H1 (cell line): Measurements from ENCODE around the gene CCNI. TPM values are rescaled to one million over a fixed set of nuclear protein-coding genes. Genes with fewer than 3 reads are reported as not detected.
A peak's percentile ranks its signal among the peaks of the same experiment; 100 is the strongest.

Experiments
- CTCF ChIA-PET: fragments of 300-600 bp; sonication (Branson Sonifier 250); formaldehyde crosslinking; loops from one replicate; lab custom pipeline; 2021; ENCODE audit not compliant: partially characterized antibody; lab: Charles Lee
- POLR2A ChIA-PET: fragments of 300-600 bp; sonication (Branson Sonifier 250); formaldehyde crosslinking; loops from one replicate; lab custom pipeline; 2021; ENCODE audit warnings: inconsistent platforms; ENCODE audit not compliant: partially characterized antibody; lab: Charles Lee
- DNase-seq, 2 experiments: peaks; one replicate each; pipeline versions ENCODE4 v3.0.0 to v3.0.0-alpha.2; 2010 to 2022; ENCODE audit warnings: low spot score in 2 of 2, low read depth in 1 of 2, mixed read lengths in 1 of 2
- FAIRE-seq: peaks from 2 replicates; lab custom pipeline; 2011; peaks lifted over from hg19 to GRCh38; lab: Jason Lieb, UNC
- H2AFZ ChIP-seq: 2 replicates; pipeline ENCODE4 v1.8.1; 2012; ENCODE audit warnings: low read length, inconsistent platforms
- H2AK5ac ChIP-seq: 2 replicates; pipeline ENCODE4 v1.6.1; 2013; ENCODE audit warnings: low read depth, low read length
- H2BK120ac ChIP-seq: replicated peaks from 2 replicates; pipeline ENCODE3; 2013; ENCODE audit warnings: low read depth, low read length, inconsistent platforms
- H2BK12ac ChIP-seq: 2 replicates; pipeline ENCODE4 v1.6.1; 2013; ENCODE audit warnings: low read depth, low read length
- H2BK15ac ChIP-seq: 2 replicates; pipeline ENCODE4 v1.6.1; 2013; ENCODE audit warnings: low read length
- H2BK20ac ChIP-seq: 2 replicates; pipeline ENCODE4 v1.6.1; 2013; ENCODE audit warnings: low read length
- H2BK5ac ChIP-seq: 2 replicates; pipeline ENCODE4 v1.6.1; 2013; ENCODE audit warnings: low read depth, low read length
- H3K14ac ChIP-seq: 2 replicates; pipeline ENCODE4 v1.6.1; 2013; ENCODE audit warnings: inconsistent platforms; ENCODE audit not compliant: insufficient read length
- H3K18ac ChIP-seq: 2 replicates; pipeline ENCODE4 v1.6.1; 2013; ENCODE audit warnings: low read length; ENCODE audit errors: extremely low read depth
- H3K23ac ChIP-seq: 2 replicates; pipeline ENCODE4 v1.6.1; 2013; ENCODE audit warnings: inconsistent platforms; ENCODE audit not compliant: insufficient read length
- H3K23me2 ChIP-seq: 2 replicates; pipeline ENCODE4 v1.6.1; 2013; ENCODE audit warnings: low read depth, low read length
- H3K27ac ChIP-seq: 2 replicates; pipeline ENCODE4 v1.6.1; 2011; ENCODE audit warnings: low read depth, low read length, inconsistent platforms
- H3K27me3 ChIP-seq, 4 experiments: replicated peaks in 1 of 4; 1 replicate in 1 of 4; 2 replicates in 3 of 4; pipeline versions ENCODE4 v1.6.1 to v1.8.1; 2011 to 2013; ENCODE audit warnings: low read length in 3 of 4, mild to moderate bottlenecking in 3 of 4, inconsistent platforms in 2 of 4, mixed read lengths in 2 of 4, moderate library complexity in 1 of 4; ENCODE audit not compliant: control insufficient read depth in 3 of 4, insufficient read depth in 3 of 4; ENCODE audit errors: extremely low read depth in 1 of 4
- H3K36me3 ChIP-seq, 4 experiments: 2 replicates each; pipeline versions ENCODE4 v1.6.1 to v1.8.1; 2011 to 2013; ENCODE audit warnings: mild to moderate bottlenecking in 4 of 4, low read length in 3 of 4, moderate library complexity in 2 of 4, control low read depth in 1 of 4, inconsistent platforms in 1 of 4; ENCODE audit not compliant: insufficient read depth in 4 of 4, control insufficient read depth in 2 of 4
- H3K4ac ChIP-seq: replicated peaks from 2 replicates; pipeline ENCODE3; 2013; ENCODE audit warnings: low read length, low read depth, mixed read lengths, inconsistent platforms; ENCODE audit not compliant: insufficient read length
- H3K4me1 ChIP-seq, 4 experiments: replicated peaks in 1 of 4; 1 replicate in 1 of 4; 2 replicates in 3 of 4; pipeline versions ENCODE4 v1.6.1 to v1.8.1; 2011 to 2013; ENCODE audit warnings: low read length in 3 of 4, inconsistent platforms in 2 of 4, mixed read lengths in 1 of 4; ENCODE audit not compliant: insufficient read depth in 4 of 4, control insufficient read depth in 3 of 4
- H3K4me2 ChIP-seq, 2 experiments: 2 replicates each; pipeline versions ENCODE4 v1.6.1 to v1.8.1; 2011 to 2013; ENCODE audit warnings: low read depth in 2 of 2, low read length in 2 of 2, control low read depth in 1 of 2, inconsistent platforms in 1 of 2, mild to moderate bottlenecking in 1 of 2; ENCODE audit not compliant: insufficient read depth in 1 of 2
- H3K4me3 ChIP-seq, 4 experiments: fragments of 200-600, 300-600 bp in 1 of 4; sonication (generic), shearing (Covaris generic), sonication (Bioruptor Twin) in 1 of 4; 2 replicates each; pipeline versions ENCODE4 v1.5.1 to v1.8.1; 2011 to 2016; ENCODE audit warnings: low read length in 4 of 4, low read depth in 3 of 4, control low read depth in 2 of 4, inconsistent platforms in 2 of 4, mild to moderate bottlenecking in 2 of 4, mixed read lengths in 1 of 4, moderate library complexity in 1 of 4; ENCODE audit not compliant: insufficient read depth in 2 of 4; ENCODE audit errors: extremely low read depth in 1 of 4
- H3K56ac ChIP-seq: replicated peaks from 2 replicates; pipeline ENCODE3; 2013; ENCODE audit warnings: low read depth, mild to moderate bottlenecking, mixed read lengths, low read length, inconsistent platforms; ENCODE audit not compliant: insufficient read length
- H3K79me1 ChIP-seq: 2 replicates; pipeline ENCODE4 v1.6.1; 2013; ENCODE audit warnings: low read depth, low read length, control low read depth
- H3K79me2 ChIP-seq, 2 experiments: 2 replicates each; pipeline versions ENCODE4 v1.6.1 to v1.8.1; 2012 to 2013; ENCODE audit warnings: low read length in 2 of 2, mild to moderate bottlenecking in 2 of 2, inconsistent platforms in 1 of 2; ENCODE audit not compliant: insufficient read depth in 2 of 2, control insufficient read depth in 1 of 2
- H3K9ac ChIP-seq, 4 experiments: replicated peaks in 1 of 4; 1 replicate in 1 of 4; 2 replicates in 3 of 4; pipeline versions ENCODE4 v1.6.1 to v1.8.1; 2011 to 2013; ENCODE audit warnings: low read depth in 3 of 4, low read length in 3 of 4, control low read depth in 2 of 4, mild to moderate bottlenecking in 2 of 4, moderate library complexity in 2 of 4, inconsistent platforms in 1 of 4; ENCODE audit errors: extremely low read depth in 1 of 4
- H3K9me3 ChIP-seq, 2 experiments: 2 replicates each; pipeline versions ENCODE4 v1.6.1 to v1.8.1; 2012 to 2013; ENCODE audit warnings: mild to moderate bottlenecking in 2 of 2, moderate library complexity in 2 of 2, control low read depth in 1 of 2, inconsistent platforms in 1 of 2, low read depth in 1 of 2, low read length in 1 of 2, mixed read lengths in 1 of 2; ENCODE audit not compliant: insufficient read depth in 2 of 2
- H4K20me1 ChIP-seq, 2 experiments: replicated peaks in 1 of 2; 2 replicates each; pipeline versions ENCODE3 to v1.8.1; 2011 to 2013; ENCODE audit warnings: inconsistent platforms in 2 of 2, low read length in 2 of 2, mild to moderate bottlenecking in 1 of 2; ENCODE audit not compliant: insufficient read depth in 2 of 2, control insufficient read depth in 1 of 2
- H4K5ac ChIP-seq: 2 replicates; pipeline ENCODE4 v1.6.1; 2013; ENCODE audit warnings: low read length, low read depth, mixed read lengths, inconsistent platforms; ENCODE audit not compliant: insufficient read length
- H4K8ac ChIP-seq: 2 replicates; pipeline ENCODE4 v1.8.0; 2013; ENCODE audit warnings: mild to moderate bottlenecking, moderate library complexity, low read length, inconsistent platforms; ENCODE audit not compliant: insufficient read depth; ENCODE audit errors: extremely low read depth
- H4K91ac ChIP-seq: replicated peaks from 2 replicates; pipeline ENCODE3; 2013; ENCODE audit warnings: low read length, mixed read lengths, inconsistent platforms; ENCODE audit not compliant: insufficient read length
- SIN3A ChIP-seq, 2 experiments: IDR thresholded peaks in 1 of 2; conservative IDR thresholded peaks in 1 of 2; 2 replicates each; pipeline ENCODE4 v1.6.1; 2011 to 2012; ENCODE audit warnings: low read length in 2 of 2, improper control_type of control experiment in 1 of 2, low read depth in 1 of 2, mild to moderate bottlenecking in 1 of 2
- whole genome bisulfite sequencing, 2 experiments: shearing (Covaris generic) in 1 of 2; methylation state at CpG; one replicate each; pipeline versions ENCODE4 v1.1.6 to v1.1.7; 2013 to 2015; ENCODE audit warnings: low lambda C conversion rate in 2 of 2, mixed read lengths in 2 of 2, inconsistent platforms in 1 of 2, low coverage in 1 of 2, missing lambda C conversion rate in 1 of 2; ENCODE audit not compliant: insufficient replicate concordance in 2 of 2, insufficient coverage in 1 of 2, insufficient read length in 1 of 2; ENCODE audit errors: extremely low coverage in 1 of 2, missing lambda C conversion rate in 1 of 2; 5-methylcytosine and 5-hydroxymethylcytosine counted together
- polyA plus RNA-seq, 7 experiments: library from polyadenylated mRNA; depleted of rRNA in 3 of 7; stranded (reverse) in 5 of 7; unstranded in 2 of 7; fragments of >200 nt in 5 of 7; fragments of 200-250 nt in 2 of 7; gene quantifications; 1 replicate in 5 of 7; 2 replicates in 1 of 7; 4 replicates in 1 of 7; pipeline versions ENCODE4 v1.2.1 to v1.2.3, GENCODE V29; 2011 to 2013; ENCODE audit warnings: missing spikeins in 2 of 7, mixed read lengths in 2 of 7
- total RNA-seq: library from RNA; stranded (reverse); fragmentation: NEBNext Ultra II Directional; extraction: Animal tissue kit (Norgen Biotek cat#: 25700); gene quantifications from 2 replicates; pipeline ENCODE4 v1.2.1, GENCODE V29; 2021

CCNI gene
- total and polyA plus RNA-seq, 2 of the 8 experiments (the other 6 are each of a cell fraction or from before 2014, with no cell fraction given): 97.8 to 234 TPM

DNA sequence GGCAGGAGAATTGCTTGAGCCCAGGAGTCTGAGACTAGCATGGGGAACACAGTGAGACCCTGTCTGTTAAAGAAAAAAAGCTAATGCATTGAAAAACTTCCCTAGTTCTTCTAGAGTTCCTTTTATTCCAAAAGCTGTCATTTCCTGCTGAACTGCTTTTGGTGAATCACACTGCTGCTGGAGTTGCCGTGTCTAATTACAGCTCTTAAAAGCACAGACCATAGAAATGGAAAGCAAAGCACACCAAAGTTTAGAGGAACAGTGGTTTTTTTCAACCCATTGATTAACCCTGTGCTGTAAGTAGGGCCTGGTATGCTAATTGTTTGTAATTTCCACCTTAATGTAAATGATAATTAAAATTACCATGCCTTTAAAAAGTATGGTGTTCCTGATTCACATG lies 73.9 kb downstream of the CCNI start:
- H3K79me2 ChIP-seq: no peaks in the 10 kb centered on the region
- H3K4me2 ChIP-seq: peak overlapping the region; percentile 17 to 35; a peak in 3 of 4 replicates
- H4K20me1 ChIP-seq: no peaks in the 10 kb centered on the region
- no peak for TF ChIP-seq SIN3A (conservative IDR thresholded peaks at IDR 0.05 in 1 of 2, IDR thresholded peaks at IDR 0.05 in 1 of 2; ENCODE audit: low read depth in 1 of 2, low read length in 2 of 2)

More for the DNA sequence above, 73.9 kb downstream of the CCNI start:
- H3K56ac ChIP-seq: no peak overlapping the region
- no peaks in the 10 kb centered on the region; the same call in 1 of the 2 replicates for H3K79me1 ChIP-seq
- no peak overlapping the region for H4K91ac ChIP-seq
- ChIA-PET POLR2A (interaction anchor here (0.7 to 1.1 kb wide), 2 partner anchors 13 to 24 kb away, joined by 3 to 4 read pairs; no protein-coding TSS in a partner anchor), CTCF (interaction anchor here (0.6 to 0.7 kb wide), 2 partner anchors 19 to 234 kb away, joined by 3 read pairs; no protein-coding TSS in a partner anchor)
- DNase-seq (no peak), FAIRE-seq (peak; percentile 77)
- H3K4me1 ChIP-seq: peaks cover 5 to 25% (median 14%) of the 10 kb centered on the region in 4 experiments; a peak in 5 of 7 replicates
- no peak overlapping the region for H3K9ac ChIP-seq
- H3K27ac ChIP-seq: no peak overlapping the region
- no peak overlapping the region for H3K14ac ChIP-seq
- no peak overlapping the region for H2BK12ac ChIP-seq
- H3K23ac ChIP-seq: no peak overlapping the region
- H2BK20ac ChIP-seq: no peak overlapping the region
- H3K4me3 ChIP-seq: no peak overlapping the region
- H2BK5ac ChIP-seq: no peak overlapping the region
- H3K9me3 ChIP-seq: no peaks in the 10 kb centered on the region
- 20% methylated on average over 1 of the region's 1 CpG; no CpG with 5 or more reads in 1 of the 2 experiments for WGBS, 2 experiments
- peak overlapping the region; percentile 51 for H4K5ac ChIP-seq
- H3K23me2 ChIP-seq: no peaks in the 10 kb centered on the region
- no peak overlapping the region for H2AK5ac ChIP-seq
- no peak overlapping the region for H2AFZ ChIP-seq
- H4K8ac ChIP-seq: no peak overlapping the region
- H3K36me3 ChIP-seq: peaks cover 0 to 18% (median 6%) of the 10 kb centered on the region in 4 experiments; a peak in 4 of 8 replicates
- H2BK15ac ChIP-seq: no peak overlapping the region
- H3K27me3 ChIP-seq: peaks cover 0 to 1% (median 0%) of the 10 kb centered on the region in 4 experiments; a peak in 1 of 7 replicates
- no peak overlapping the region for H3K18ac ChIP-seq
- no peak overlapping the region for H2BK120ac ChIP-seq
- H3K4ac ChIP-seq: no peak overlapping the region
